PC-9 (cell line): Measurements from ENCODE around the gene GJA9. TPM values are rescaled to one million over a fixed set of nuclear protein-coding genes. Genes with fewer than 3 reads are reported as not detected.
"Not testable (repeated sequence)": the region's sequence is repeated elsewhere in the genome, so short reads cannot be mapped to it uniquely, and the experiment has no call there.

Experiments used
- BruUV-seq: library from RNA; stranded (reverse); fragments of 400-500 nt; replicated peaks from 2 replicates; lab custom pipeline; 2021; lab: Mats Ljungman, UMichigan
- CTCF ChIA-PET: fragments of 300-600 bp; sonication (Branson Sonifier 250); formaldehyde crosslinking; loops from one replicate; lab custom pipeline; 2022; ENCODE audit warnings: antibody characterized with exemption; lab: Charles Lee
- POLR2A ChIA-PET: fragments of 300-600 bp; sonication (Branson Sonifier 250); formaldehyde crosslinking; loops from one replicate; lab custom pipeline; 2022; ENCODE audit warnings: antibody characterized with exemption; ENCODE audit not compliant: unreplicated experiment; lab: Charles Lee
- DNase-seq, 2 experiments: peaks; one replicate each; pipeline versions ENCODE4 v3.0.0 to v3.0.0-alpha.2; 2015 to 2022; ENCODE audit warnings: mixed read lengths in 1 of 2
- H2AFZ ChIP-seq: fragments of 200-600 bp; sonication (generic); 2 replicates; pipeline ENCODE4 v1.8.1; 2017; ENCODE audit warnings: antibody characterized with exemption
- H3F3A ChIP-seq: fragments of 200-600 bp; sonication (generic); 2 replicates; pipeline ENCODE4 v1.8.1; 2017; ENCODE audit warnings: antibody characterized with exemption, mild to moderate bottlenecking, low read depth; ENCODE audit not compliant: insufficient read depth
- H3K27ac ChIP-seq: fragments of 200-600 bp; sonication (generic); 2 replicates; pipeline ENCODE4 v1.6.1; 2016; ENCODE audit warnings: mixed run types
- H3K27me3 ChIP-seq: fragments of 200-600 bp; sonication (generic); 2 replicates; pipeline ENCODE4 v1.6.1; 2016; ENCODE audit warnings: low read depth, mixed run types; ENCODE audit not compliant: insufficient read depth
- H3K36me3 ChIP-seq: fragments of 200-600 bp; sonication (generic); 2 replicates; pipeline ENCODE4 v1.6.1; 2016; ENCODE audit warnings: low read depth, mixed run types
- H3K4me1 ChIP-seq: fragments of 200-600 bp; sonication (generic); replicated peaks from 2 replicates; pipeline ENCODE4 v1.6.1; 2016; ENCODE audit warnings: mixed run types; ENCODE audit not compliant: insufficient read depth
- H3K4me2 ChIP-seq: fragments of 200-600 bp; sonication (generic); 2 replicates; pipeline ENCODE4 v1.6.1; 2017; ENCODE audit warnings: mixed run types
- H3K4me3 ChIP-seq: fragments of 200-600 bp; sonication (generic); 2 replicates; pipeline ENCODE4 v1.6.1; 2016; ENCODE audit warnings: mixed run types
- H3K79me2 ChIP-seq: fragments of 200-600 bp; sonication (generic); 2 replicates; pipeline ENCODE4 v1.6.1; 2017; ENCODE audit warnings: low read depth, mixed run types
- H3K9me2 ChIP-seq: fragments of 200-600 bp; sonication (generic); 2 replicates; pipeline ENCODE4 v1.8.1; 2017; ENCODE audit warnings: mild to moderate bottlenecking; ENCODE audit not compliant: insufficient read depth
- H3K9me3 ChIP-seq: fragments of 200-600 bp; sonication (generic); 2 replicates; pipeline ENCODE4 v1.8.1; 2016; ENCODE audit warnings: low read depth; ENCODE audit not compliant: insufficient read depth
- H4K20me1 ChIP-seq: fragments of 200-600 bp; sonication (generic); 2 replicates; pipeline ENCODE4 v1.8.1; 2017; ENCODE audit not compliant: insufficient read depth
- EZH2 ChIP-seq: fragments of 200-600 bp; sonication (generic); IDR thresholded peaks from 2 replicates; pipeline ENCODE4 v1.8.0; 2017; ENCODE audit warnings: antibody characterized with exemption, low read depth
- intact Hi-C: fragments of 100-400 bp; cut with micrococcal nuclease; formaldehyde crosslinking; loops from one replicate; pipeline ENCODE4 v1.10.0; 2022; ENCODE audit not compliant: unreplicated experiment
- total RNA-seq: library from RNA; stranded (reverse); gene quantifications from 2 replicates; pipeline ENCODE4 v1.2.3, GENCODE V29; 2021
- TF ChIP-seq, protein P1 (sequence below): fragments of 200-600 bp; sonication (generic); conservative IDR thresholded peaks from 2 replicates; pipeline ENCODE4 v1.6.1; 2017; ENCODE audit warnings: mixed run types, antibody characterized with exemption, mild to moderate bottlenecking, moderate library complexity

GJA9 gene
- total RNA-seq, 1 experiment from 2014 or later = 0.48 TPM

DNA sequence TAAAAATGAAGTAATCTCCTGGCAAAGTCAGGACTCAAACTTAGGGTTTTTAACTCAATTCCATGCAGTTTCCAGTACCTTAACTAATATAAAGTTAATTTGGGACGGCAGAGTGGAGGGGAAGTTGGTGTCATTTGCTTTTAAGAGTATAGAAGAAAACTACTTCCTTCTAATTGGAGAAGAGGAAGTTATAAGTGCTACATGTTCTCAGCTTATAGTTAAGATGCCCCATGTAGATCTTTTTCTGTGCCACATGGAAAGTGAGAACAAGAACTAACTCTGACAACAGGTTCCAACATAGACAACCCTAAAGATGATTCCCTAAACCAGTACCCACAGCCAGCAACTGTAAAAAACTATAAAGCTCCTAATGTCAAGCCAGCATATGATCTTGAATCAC is 33.3 kb downstream of the GJA9 start:
- Histone ChIP-seq H3K79me2 (no peaks in the 10 kb centered on the region), H4K20me1 (no peaks in the 10 kb centered on the region), H3K9me2 (no peaks in the 10 kb centered on the region), H3F3A (no peaks in the 10 kb centered on the region), H3K4me1 (no peaks in the 10 kb centered on the region), H3K4me3 (no peak overlapping the region), H3K4me2 (no peak overlapping the region), H3K27ac (no peak overlapping the region), H3K27me3 (no peaks in the 10 kb centered on the region), H3K9me3 (no peaks in the 10 kb centered on the region), H2AFZ (no peak overlapping the region), H3K36me3 (peaks cover 25% of the 10 kb centered on the region)
- BruUV-seq = no TSS peak
- POLR2A ChIA-PET = no interaction called here
- DNase-seq = no peak
- TF ChIP-seq, protein P1, sequence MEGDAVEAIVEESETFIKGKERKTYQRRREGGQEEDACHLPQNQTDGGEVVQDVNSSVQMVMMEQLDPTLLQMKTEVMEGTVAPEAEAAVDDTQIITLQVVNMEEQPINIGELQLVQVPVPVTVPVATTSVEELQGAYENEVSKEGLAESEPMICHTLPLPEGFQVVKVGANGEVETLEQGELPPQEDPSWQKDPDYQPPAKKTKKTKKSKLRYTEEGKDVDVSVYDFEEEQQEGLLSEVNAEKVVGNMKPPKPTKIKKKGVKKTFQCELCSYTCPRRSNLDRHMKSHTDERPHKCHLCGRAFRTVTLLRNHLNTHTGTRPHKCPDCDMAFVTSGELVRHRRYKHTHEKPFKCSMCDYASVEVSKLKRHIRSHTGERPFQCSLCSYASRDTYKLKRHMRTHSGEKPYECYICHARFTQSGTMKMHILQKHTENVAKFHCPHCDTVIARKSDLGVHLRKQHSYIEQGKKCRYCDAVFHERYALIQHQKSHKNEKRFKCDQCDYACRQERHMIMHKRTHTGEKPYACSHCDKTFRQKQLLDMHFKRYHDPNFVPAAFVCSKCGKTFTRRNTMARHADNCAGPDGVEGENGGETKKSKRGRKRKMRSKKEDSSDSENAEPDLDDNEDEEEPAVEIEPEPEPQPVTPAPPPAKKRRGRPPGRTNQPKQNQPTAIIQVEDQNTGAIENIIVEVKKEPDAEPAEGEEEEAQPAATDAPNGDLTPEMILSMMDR = no peak
- no peak for TF ChIP-seq EZH2
- intact Hi-C loops = no loop called here
- CTCF ChIA-PET = no interaction called here

DNA sequence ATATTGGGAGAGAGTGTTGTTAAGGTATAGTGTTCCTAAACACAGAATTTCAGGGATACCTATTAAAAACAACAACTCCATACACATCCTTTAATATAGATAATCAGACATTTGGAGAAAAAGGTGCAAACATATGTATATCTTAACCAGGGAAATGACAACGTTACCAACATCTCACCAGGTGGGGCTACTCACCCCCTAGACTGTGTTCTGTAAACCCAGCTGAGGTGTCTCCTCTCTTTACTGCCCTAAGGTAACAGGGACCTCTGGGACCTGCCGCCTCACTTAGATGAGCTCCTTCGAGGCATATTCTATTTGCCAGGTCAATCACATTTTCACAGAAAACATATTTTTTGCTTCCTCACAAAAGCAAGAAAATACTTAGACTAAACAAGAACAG is 35.2 kb downstream of the GJA9 start:
- no peaks in the 10 kb centered on the region for H3K79me2 ChIP-seq
- no peak for DNase-seq
- no peak for TF ChIP-seq EZH2
- TF ChIP-seq, protein P1 = no peak
- ChIA-PET CTCF (no interaction called here), POLR2A (interaction anchor here (0.7 kb wide), 1 partner anchor 586 kb away, joined by 3 read pairs; no protein-coding TSS in a partner anchor)
- no TSS peak for BruUV-seq
- no peak overlapping the region for H3K4me2 ChIP-seq
- intact Hi-C loops = no loop called here
- no peaks in the 10 kb centered on the region; the same call in 1 of the 2 replicates for H4K20me1 ChIP-seq
- no peak overlapping the region for H2AFZ ChIP-seq
- peaks cover 25% of the 10 kb centered on the region for H3K36me3 ChIP-seq
- H3K4me3 ChIP-seq = no peak overlapping the region
- H3K4me1 ChIP-seq = no peaks in the 10 kb centered on the region
- no peaks in the 10 kb centered on the region; the same call in 1 of the 2 replicates for H3F3A ChIP-seq
- H3K27ac ChIP-seq = no peak overlapping the region
- no peaks in the 10 kb centered on the region for H3K9me2 ChIP-seq
- no peaks in the 10 kb centered on the region for H3K27me3 ChIP-seq
- no peaks in the 10 kb centered on the region for H3K9me3 ChIP-seq

- BruUV-seq, H3K4me2 ChIP-seq, intact Hi-C loops, H3K4me3 ChIP-seq, H3K9me3 ChIP-seq, H3K27me3 ChIP-seq, H3K27ac ChIP-seq, POLR2A ChIA-PET, CTCF ChIA-PET, H3K9me2 ChIP-seq, H3K79me2 ChIP-seq, DNase-seq, H3K4me1 ChIP-seq, H4K20me1 ChIP-seq, H2AFZ ChIP-seq, H3F3A ChIP-seq: not testable (repeated sequence)
- H3K36me3 ChIP-seq = peaks cover 20% of the 10 kb centered on the region; the same call in 1 of the 2 replicates
These were observed 36.3 kb downstream of the GJA9 start for GRCh38 chr1:38845088-38845487.

DNA sequence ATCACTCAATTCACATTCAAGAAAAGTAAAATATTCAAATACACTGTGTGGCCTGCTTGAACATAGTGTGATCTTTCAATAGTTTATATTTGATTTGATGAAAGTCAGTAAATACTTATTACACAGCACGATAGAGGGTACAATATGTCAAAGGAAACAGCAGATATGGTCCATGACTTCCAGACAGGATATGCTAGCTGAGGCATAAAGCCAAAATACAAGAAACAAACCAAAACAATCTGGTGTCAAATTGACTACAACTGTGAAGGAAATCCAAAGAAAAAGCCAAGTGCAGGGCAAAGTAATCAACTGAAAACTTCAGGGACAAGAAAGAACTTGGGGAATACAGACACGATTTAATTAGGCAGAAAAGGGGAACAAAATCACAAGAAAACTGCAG is 41.1 kb downstream of the GJA9 start:
- Histone ChIP-seq H3K9me3 (no peaks in the 10 kb centered on the region), H3K79me2 (no peaks in the 10 kb centered on the region), H3K9me2 (no peaks in the 10 kb centered on the region), H3K4me1 (no peaks in the 10 kb centered on the region), H3K27me3 (no peaks in the 10 kb centered on the region), H3F3A (peaks cover 3% of the 10 kb centered on the region; the same call in 1 of the 2 replicates), H3K36me3 (0 out of 2 replicates have a peak, but pooled peaks cover 13% of the 10 kb centered on the region), H3K4me3 (no peak overlapping the region), H3K4me2 (no peak overlapping the region), H4K20me1 (peaks cover 3% of the 10 kb centered on the region), H3K27ac (no peak overlapping the region), H2AFZ (no peak overlapping the region)
- intact Hi-C loops = no loop called here
- no peak for TF ChIP-seq EZH2
- TF ChIP-seq, protein P1 = no peak
- ChIA-PET CTCF (no interaction called here), POLR2A (no interaction called here)
- no TSS peak for BruUV-seq
- no peak for DNase-seq
